IPS DF 19.7 (cell line): ENCODE measurements around the gene NEU1.
"Not testable (repeated sequence)": the region's sequence is repeated elsewhere in the genome, so short reads cannot be mapped to it uniquely, and the experiment has no call there.

ENCODE experiments used
- DNase-seq: peaks from one replicate; pipeline ENCODE4 v3.0.0-alpha.2; 2013; ENCODE audit warnings: low read depth, low spot score

NEU1 gene

DNA sequence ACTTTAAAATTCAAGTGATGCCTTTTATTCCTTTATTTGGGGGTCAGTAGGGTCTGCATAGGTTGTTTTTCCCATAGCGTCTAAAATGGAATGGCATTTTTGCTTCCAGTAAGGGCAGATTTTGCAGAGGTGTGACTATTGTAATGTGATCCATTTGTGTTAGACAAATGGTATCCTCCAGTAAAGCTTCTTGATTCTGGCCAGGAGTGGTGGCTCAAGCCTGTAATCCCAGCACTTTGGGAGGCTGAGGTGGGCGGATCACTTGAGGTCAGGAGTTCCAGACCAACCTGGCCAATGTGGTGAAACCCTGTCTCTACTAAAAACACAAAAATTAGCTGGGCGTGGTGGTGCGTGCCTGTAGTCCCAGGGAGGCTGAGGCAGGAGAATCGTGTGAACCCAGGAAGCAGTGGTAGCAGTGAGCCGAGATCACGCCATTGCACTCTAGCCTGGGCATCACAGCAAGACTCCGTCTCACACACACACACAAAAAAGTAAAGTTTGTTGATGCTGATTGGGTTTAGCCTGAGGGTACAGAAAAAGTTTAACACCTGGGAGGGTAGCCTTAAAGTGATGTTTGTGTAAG is 44.6 kb downstream of the NEU1 start:
- DNase-seq = not testable (repeated sequence)

DNA sequence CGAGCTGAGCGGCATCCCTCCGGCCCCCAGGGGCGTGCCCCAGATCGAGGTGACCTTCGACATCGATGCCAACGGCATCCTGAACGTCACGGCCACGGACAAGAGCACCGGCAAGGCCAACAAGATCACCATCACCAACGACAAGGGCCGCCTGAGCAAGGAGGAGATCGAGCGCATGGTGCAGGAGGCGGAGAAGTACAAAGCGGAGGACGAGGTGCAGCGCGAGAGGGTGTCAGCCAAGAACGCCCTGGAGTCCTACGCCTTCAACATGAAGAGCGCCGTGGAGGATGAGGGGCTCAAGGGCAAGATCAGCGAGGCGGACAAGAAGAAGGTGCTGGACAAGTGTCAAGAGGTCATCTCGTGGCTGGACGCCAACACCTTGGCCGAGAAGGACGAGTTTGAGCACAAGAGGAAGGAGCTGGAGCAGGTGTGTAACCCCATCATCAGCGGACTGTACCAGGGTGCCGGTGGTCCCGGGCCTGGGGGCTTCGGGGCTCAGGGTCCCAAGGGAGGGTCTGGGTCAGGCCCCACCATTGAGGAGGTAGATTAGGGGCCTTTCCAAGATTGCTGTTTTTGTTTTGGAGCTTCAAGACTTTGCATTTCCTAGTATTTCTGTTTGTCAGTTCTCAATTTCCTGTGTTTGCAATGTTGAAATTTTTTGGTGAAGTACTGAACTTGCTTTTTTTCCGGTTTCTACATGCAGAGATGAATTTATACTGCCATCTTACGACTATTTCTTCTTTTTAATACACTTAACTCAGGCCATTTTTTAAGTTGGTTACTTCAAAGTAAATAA is 45.3 kb downstream of the NEU1 start:
- not testable (repeated sequence) for DNase-seq

DNA sequence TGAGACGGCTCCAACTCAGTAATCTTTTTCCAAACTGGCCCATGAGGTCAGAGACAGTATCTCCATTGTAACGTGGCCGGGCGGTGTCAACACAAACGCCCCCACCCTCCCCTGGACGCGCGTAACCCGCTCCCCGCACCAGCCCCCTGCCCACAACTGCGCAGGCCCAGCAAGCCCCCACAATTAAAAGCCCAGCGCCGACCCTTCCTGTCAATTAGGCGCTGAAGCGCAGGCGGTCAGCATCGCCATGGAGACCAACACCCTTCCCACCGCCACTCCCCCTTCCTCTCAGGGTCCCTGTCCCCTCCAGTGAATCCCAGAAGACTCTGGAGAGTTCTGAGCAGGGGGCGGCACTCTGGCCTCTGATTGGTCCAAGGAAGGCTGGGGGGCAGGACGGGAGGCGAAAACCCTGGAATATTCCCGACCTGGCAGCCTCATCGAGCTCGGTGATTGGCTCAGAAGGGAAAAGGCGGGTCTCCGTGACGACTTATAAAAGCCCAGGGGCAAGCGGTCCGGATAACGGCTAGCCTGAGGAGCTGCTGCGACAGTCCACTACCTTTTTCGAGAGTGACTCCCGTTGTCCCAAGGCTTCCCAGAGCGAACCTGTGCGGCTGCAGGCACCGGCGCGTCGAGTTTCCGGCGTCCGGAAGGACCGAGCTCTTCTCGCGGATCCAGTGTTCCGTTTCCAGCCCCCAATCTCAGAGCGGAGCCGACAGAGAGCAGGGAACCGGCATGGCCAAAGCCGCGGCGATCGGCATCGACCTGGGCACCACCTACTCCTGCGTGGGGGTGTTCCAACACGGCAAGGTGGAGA is 47.4 kb downstream of the NEU1 start, which contains the start of the genes HSPA1A and HSPA1L:
Gene HSPA1A, plus strand, starts transcription at position 519 of the 814 bp plus-strand sequence. Its CDS starts 214 bp downstream, at position 733.
Gene HSPA1L, minus strand, starts transcription at position 259 of the 814 bp plus-strand sequence. CDS start 3,311 bp downstream, outside the sequence.
- peak; percentile 94 for DNase-seq

DNA sequence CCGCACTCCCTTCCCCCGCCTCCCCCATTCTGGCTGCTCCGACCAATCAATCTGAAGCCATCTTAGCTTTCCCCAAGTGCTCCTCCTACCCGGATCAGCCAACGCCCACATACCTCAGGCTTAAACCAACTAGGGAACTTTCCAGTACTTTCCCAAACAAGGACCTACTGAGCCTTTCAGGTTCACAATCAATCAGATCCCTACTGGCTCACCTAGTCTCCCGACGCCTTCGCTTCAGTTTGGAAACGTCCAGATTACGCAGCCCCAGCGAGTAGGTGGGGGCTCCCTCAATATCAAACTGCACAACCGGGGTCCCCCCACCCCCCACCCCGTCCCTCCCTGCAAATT is 48.0 kb downstream of the NEU1 start:
- DNase-seq = peak; percentile 98

DNA sequence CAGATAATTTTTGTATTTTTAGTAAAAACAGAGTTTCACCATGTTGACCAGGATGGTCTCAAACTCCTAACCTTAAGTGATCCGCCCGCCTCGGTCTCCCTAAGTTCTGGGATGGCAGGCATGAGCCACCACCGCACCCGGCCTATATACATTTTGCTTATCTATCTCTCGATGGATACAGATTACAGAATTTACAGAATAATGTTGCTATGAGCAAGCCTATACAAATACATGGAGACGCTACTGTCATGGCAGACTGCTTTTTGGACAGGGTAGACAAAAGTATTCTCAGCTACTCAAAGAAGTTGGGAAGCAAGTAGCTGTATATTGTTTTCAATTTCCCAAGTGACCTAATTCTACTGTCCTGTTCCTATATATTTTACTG is 49.2 kb downstream of the NEU1 start:
- DNase-seq = no peak

DNA sequence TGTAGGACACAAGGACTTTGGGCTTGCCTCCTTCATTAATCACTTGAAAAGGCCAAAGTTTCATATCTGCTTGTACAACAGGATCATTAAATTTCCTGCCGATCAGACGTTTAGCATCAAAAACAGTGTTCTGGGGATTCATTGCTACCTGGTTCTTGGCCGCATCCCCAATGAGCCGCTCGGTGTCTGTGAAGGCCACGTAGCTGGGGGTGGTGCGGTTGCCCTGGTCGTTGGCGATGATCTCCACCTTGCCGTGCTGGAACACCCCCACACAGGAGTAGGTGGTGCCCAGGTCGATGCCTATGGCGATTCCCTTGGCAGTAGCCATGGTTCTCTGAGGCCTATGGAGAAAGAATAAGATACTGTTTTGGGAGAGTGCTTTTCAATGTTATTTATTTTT is 51.0 kb downstream of the NEU1 start:
- DNase-seq = no peak

DNA sequence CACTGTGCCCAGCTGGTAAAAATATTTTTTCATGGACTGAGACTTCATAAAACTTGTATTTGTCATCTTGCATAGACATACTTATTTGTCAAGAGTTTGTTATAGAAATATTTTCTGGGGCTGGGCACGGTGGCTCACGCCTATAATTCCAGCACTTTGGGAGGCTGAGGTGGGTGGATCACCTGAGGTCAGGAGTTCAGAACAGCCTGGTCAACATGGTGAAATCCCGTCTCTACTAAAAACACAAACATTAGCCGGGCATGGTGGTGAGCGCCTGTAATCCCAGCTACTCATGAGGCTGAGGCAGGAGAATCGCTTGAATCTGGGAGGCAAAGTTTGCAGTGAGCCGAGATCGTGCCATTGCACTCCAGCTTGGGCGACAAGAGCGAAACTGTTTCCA is 54.0 kb downstream of the NEU1 start:
- not testable (repeated sequence) for DNase-seq
